Measurements from ENCODE around the gene ZNF639.
"Not testable (repeated sequence)": the region's sequence is repeated elsewhere in the genome, so short reads cannot be mapped to it uniquely, and the experiment has no call there.

DNA sequence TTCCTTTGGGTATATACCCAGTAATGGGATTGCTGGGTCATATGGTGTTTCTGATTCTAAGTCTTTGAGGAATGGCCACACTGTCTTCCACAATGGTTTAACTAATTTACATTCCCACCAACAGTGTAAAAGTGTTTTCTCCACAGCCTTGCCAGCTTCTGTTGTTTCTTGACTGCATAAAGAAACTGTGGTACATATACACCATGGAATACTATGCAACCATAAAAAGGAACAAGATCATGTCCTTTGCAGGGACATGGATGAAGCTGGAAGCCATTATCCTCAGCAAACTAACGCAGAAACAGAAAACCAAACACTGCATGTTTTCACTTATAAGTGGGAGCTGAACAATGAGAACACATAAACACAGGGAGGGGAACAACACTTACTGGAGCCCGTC is 15.5 kb upstream of the ZNF639 start:
- TF ChIP-seq, protein P1, sequence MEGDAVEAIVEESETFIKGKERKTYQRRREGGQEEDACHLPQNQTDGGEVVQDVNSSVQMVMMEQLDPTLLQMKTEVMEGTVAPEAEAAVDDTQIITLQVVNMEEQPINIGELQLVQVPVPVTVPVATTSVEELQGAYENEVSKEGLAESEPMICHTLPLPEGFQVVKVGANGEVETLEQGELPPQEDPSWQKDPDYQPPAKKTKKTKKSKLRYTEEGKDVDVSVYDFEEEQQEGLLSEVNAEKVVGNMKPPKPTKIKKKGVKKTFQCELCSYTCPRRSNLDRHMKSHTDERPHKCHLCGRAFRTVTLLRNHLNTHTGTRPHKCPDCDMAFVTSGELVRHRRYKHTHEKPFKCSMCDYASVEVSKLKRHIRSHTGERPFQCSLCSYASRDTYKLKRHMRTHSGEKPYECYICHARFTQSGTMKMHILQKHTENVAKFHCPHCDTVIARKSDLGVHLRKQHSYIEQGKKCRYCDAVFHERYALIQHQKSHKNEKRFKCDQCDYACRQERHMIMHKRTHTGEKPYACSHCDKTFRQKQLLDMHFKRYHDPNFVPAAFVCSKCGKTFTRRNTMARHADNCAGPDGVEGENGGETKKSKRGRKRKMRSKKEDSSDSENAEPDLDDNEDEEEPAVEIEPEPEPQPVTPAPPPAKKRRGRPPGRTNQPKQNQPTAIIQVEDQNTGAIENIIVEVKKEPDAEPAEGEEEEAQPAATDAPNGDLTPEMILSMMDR (IDR thresholded peaks at IDR 0.05; ENCODE audit: borderline replicate concordance, extremely low read depth, low read length, poor library complexity, severe bottlenecking) = not testable (repeated sequence)
- TF ChIP-seq EZH2 (IDR thresholded peaks at IDR 0.05; ENCODE audit: borderline replicate concordance, low read depth, low read length, severe bottlenecking) = not testable (repeated sequence)

Measured in DND-41 (cell line).